Measurements from ENCODE around the gene NEIL1.
A peak's percentile ranks its signal among the peaks of the same experiment; 100 is the strongest.
"Not testable (repeated sequence)": the region's sequence is repeated elsewhere in the genome, so short reads cannot be mapped to it uniquely, and the experiment has no call there.

NEIL1 gene, protein sequence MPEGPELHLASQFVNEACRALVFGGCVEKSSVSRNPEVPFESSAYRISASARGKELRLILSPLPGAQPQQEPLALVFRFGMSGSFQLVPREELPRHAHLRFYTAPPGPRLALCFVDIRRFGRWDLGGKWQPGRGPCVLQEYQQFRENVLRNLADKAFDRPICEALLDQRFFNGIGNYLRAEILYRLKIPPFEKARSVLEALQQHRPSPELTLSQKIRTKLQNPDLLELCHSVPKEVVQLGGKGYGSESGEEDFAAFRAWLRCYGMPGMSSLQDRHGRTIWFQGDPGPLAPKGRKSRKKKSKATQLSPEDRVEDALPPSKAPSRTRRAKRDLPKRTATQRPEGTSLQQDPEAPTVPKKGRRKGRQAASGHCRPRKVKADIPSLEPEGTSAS

DNA sequence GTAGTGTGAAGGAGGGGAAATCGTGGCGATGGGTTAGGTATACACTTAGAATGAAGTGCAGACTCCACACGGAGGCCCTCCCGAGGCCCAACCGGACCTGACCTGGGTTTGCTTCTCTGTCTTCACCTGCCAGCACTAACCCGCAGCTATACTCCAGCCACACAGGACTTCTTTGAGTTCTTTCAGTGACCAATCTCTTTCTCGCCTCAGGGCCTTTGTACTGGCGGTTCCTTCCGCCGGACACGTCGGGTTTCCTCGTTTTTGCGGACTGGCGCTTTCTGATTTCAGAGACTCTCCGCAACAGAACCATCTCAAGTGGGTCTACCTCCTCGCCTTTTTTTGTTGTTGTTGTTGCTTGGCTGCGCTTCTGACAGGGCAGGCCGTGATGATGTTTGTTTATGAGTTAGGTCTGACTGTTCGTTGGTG, at the start of gene NEIL1:
Gene NEIL1, plus strand, starts transcription at position 244 of the 426 bp plus-strand sequence. CDS start 1,867 bp downstream, outside the sequence.
- TF ChIP-seq, protein P1, sequence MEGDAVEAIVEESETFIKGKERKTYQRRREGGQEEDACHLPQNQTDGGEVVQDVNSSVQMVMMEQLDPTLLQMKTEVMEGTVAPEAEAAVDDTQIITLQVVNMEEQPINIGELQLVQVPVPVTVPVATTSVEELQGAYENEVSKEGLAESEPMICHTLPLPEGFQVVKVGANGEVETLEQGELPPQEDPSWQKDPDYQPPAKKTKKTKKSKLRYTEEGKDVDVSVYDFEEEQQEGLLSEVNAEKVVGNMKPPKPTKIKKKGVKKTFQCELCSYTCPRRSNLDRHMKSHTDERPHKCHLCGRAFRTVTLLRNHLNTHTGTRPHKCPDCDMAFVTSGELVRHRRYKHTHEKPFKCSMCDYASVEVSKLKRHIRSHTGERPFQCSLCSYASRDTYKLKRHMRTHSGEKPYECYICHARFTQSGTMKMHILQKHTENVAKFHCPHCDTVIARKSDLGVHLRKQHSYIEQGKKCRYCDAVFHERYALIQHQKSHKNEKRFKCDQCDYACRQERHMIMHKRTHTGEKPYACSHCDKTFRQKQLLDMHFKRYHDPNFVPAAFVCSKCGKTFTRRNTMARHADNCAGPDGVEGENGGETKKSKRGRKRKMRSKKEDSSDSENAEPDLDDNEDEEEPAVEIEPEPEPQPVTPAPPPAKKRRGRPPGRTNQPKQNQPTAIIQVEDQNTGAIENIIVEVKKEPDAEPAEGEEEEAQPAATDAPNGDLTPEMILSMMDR (IDR thresholded peaks at IDR 0.05; ENCODE audit: control insufficient read depth, extremely low read depth, insufficient read depth): no peak
- H3K4me3 ChIP-seq (ENCODE audit: low read depth, low read length): peak within 1 kb of the TSS; percentile 82
- no peak for DNase-seq (ENCODE audit: low read depth)

DNA sequence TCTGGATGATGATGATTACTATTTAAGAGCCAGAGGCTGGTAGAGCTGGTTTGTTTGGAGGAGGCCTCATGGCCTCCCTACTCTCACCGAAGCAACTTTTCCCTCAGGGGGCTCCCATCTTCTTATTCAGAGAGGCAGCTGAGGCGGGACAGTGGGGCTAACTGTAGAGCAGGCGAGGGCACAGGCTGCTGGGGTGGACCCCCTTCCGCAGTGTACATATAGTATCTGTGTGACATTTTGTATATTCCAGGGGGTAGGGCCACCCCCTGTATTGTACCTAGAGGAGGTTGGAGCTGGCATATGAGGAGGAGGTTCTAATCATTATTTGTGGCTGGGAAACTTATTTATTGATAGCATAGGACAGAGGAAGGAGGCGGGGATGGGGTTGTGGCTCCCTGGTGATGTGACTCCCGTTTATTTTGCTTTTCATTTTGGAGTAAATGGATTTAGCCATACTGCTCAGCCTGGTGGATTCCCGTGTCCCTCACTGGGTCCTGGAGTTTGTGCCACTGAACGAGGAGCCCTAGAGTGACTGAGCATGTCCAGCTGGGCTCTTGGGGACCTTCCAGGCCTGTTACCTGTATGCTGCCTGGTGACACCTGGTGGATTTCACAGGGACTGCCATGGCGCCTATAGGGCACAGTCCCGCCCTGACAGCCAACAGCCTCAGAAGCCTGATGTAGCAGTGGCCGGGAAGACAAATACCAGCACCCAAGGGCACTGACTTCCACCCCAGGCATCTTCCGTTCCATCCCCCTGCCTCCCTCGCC, 48.1 kb upstream of the NEIL1 start:
- DNase-seq (ENCODE audit: low read depth): not testable (repeated sequence)

DNA sequence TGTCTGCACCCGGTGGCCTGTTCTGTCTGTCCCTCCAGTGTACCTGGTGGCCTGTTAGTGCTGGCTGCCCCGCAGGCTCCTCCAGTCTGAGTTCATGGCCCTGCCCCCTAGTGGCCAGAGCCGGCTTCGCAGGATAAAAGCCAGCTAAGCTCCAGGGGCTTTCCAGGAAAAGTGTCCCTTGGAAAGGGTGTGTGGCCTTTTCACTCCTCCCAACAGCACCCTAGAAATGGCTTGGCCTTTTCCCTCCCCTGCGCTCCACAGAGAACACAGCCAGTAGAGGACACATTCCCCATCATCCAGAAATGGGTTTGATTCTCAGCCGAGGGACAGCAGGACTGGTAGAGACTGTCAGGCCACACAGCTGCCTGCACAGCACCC, 47.5 kb upstream of the NEIL1 start:
- H3K4me3 ChIP-seq (ENCODE audit: low read depth, low read length); DNase-seq (ENCODE audit: low read depth): not testable (repeated sequence)
- TF ChIP-seq, protein P1 (IDR thresholded peaks at IDR 0.05; ENCODE audit: control insufficient read depth, extremely low read depth, insufficient read depth): peak; percentile 32

More for the DNA sequence above, 48.1 kb upstream of the NEIL1 start:
- H3K4me3 ChIP-seq (ENCODE audit: low read depth, low read length): not testable (repeated sequence)

DNA sequence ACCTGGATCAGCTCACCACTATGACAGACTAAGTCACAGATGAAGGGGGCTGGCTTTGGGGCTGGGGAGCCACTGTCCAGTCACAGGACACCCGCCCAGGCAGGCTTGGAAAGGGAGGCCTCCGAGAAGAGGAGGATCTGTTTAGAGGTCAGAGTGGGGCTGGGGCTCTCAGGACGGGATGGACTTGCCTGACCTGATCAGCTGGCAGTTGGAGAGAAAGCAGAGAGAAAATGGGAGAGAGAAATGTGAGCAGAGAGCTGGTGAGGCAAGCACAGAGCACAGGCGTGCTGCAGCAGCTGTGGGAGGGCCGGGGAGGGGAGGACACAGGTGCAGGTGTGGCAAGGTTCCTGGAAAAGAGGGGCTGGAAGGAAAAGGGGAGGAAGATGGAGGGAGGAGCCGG, 46.8 kb upstream of the NEIL1 start:
- H3K4me3 ChIP-seq (ENCODE audit: low read depth, low read length): not testable (repeated sequence)

DNA sequence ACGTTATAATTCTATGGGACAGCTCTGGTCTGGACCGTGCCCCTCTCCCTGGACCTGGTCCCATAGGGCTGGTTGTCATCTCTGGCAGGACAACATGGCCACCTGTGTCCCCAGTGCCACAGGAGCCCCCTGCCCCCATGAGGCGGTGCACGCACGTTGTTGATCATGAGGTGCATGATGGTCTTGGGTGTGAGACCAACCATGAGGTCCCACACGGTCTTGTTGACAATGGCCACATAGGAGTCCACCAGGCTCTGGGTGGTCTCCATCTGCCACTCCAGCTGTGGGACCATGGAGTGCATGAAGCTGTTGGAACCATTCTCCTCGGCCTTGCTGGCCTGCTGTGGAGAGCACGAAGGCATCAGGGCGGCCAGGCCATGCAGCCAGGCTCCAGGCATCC, 44.5 kb upstream of the NEIL1 start:
- TF ChIP-seq, protein P1 (IDR thresholded peaks at IDR 0.05; ENCODE audit: control insufficient read depth, extremely low read depth, insufficient read depth): no peak
- no peak overlapping the region for H3K4me3 ChIP-seq (ENCODE audit: low read depth, low read length)
- no peak for DNase-seq (ENCODE audit: low read depth)

More for the DNA sequence above, 46.8 kb upstream of the NEIL1 start:
- DNase-seq (ENCODE audit: low read depth): not testable (repeated sequence)

DNA sequence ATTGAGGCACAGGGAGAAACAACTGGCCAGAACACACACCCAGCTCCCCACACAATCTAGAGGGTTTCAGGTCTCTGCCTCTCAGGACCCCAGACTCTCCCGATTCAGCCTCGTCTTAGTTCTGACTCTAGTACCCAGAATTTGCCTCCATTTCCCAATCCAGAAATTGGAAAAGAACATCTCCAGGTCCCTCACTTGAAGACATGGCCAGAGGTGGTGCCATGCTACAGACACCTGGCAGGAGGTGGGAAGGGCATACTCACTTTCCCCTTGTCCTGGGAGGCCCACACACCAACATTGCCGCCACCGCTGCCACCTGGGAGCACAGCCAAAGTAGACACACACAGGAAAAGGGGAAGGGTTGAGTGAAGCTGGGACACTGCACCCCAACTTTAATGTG, 44.1 kb upstream of the NEIL1 start:
- H3K4me3 ChIP-seq (ENCODE audit: low read depth, low read length); DNase-seq (ENCODE audit: low read depth): not testable (repeated sequence)

DNA sequence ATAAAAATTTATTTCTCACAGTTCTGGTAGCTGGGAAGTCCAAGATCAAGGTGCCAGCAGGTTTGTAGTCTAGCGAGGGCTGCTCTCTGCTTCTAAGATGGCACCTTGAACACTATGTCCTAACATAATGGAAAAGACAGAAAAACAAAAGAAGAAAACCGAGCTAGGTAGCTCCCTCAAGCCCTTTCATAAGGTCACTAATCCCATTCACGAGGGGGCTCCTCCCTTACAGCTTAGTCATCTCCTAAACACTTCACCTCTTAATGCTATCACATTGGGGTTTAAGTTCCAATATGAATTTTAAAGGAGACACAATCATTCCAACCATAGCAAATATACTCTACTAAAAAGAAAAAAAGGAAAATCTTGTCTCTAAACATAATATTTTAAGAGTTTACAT, 40.7 kb upstream of the NEIL1 start:
- TF ChIP-seq, protein P1 (IDR thresholded peaks at IDR 0.05; ENCODE audit: control insufficient read depth, extremely low read depth, insufficient read depth): no peak
- no peak for DNase-seq (ENCODE audit: low read depth)
- H3K4me3 ChIP-seq (ENCODE audit: low read depth, low read length): no peak overlapping the region

DNA sequence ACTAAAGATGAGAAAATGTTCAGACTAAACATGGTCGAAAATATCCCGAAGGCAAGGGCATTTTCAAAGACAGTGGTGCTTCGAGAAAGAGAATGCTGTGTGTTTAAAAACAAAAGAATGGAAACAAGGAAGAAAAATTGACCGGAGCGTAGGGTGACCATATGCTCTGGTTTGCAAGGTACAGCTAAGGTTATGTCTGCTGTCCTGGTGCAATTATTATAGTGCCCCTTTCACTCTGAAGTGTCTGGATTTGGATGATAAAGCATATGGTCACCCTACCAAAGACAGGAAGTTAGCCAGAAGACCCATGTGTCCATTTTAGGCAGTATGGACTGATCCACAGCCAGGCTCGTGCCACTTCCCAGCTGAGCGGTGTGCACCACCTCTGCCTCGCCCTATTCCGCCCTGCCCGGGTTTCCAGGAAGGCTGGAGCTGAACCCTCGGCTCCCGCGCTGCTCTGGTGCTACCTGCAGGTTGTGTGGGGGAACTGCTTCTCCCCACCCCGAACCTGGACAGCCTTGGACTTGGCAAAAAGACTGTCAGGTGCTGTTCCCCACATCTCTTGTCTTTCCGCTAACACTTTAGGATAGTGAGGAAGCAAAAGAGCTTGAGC, 39.0 kb upstream of the NEIL1 start:
- no peak overlapping the region for H3K4me3 ChIP-seq (ENCODE audit: low read depth, low read length)
- TF ChIP-seq, protein P1 (IDR thresholded peaks at IDR 0.05; ENCODE audit: control insufficient read depth, extremely low read depth, insufficient read depth): peak; percentile 56
- DNase-seq (ENCODE audit: low read depth): no peak

Measured in LNCaP clone FGC (cell line).